GM12865 (cell line): ENCODE results near the gene LYZL2.
"Not testable (repeated sequence)": the region's sequence is repeated elsewhere in the genome, so short reads cannot be mapped to it uniquely, and the experiment has no call there.

ENCODE experiments used
- DNase-seq: peaks from one replicate; pipeline ENCODE4 v3.0.0; 2010; ENCODE audit warnings: low read depth
- H3K4me3 ChIP-seq: 2 replicates; pipeline ENCODE4 v1.5.1; 2011; ENCODE audit warnings: mild to moderate bottlenecking, low read depth, low read length, control low read depth
- CTCF ChIP-seq: IDR thresholded peaks from 2 replicates; pipeline ENCODE4 v1.5.1; 2011; ENCODE audit warnings: low read length, control low read depth, low read depth, inconsistent platforms; ENCODE audit not compliant: insufficient read depth; ENCODE audit errors: missing control alignments

Gene LYZL2

GRCh38 chr10:30639946-30640786 is 10.6 kb upstream of the LYZL2 start:
- DNase-seq: peak; percentile 68
- H3K4me3 ChIP-seq: no peak overlapping the region
- peak; percentile 81 for TF ChIP-seq CTCF

GRCh38 chr10:30637881-30638467 is 8.4 kb upstream of the LYZL2 start:
- no peak for TF ChIP-seq CTCF
- DNase-seq: no peak
- no peak overlapping the region for H3K4me3 ChIP-seq

- TF ChIP-seq CTCF: no peak
- DNase-seq: no peak
- no peak overlapping the region for H3K4me3 ChIP-seq
Observed at GRCh38 chr10:30631188-30631587, 1.6 kb upstream of the LYZL2 start.

- TF ChIP-seq CTCF: no peak
- no peak overlapping the region for H3K4me3 ChIP-seq
- DNase-seq: no peak
Observed at GRCh38 chr10:30630571-30630970, 1.0 kb upstream of the LYZL2 start.

- not testable (repeated sequence) for DNase-seq
Observed at GRCh38 chr10:30628576-30628975, 977 bp downstream of the LYZL2 start.

GRCh38 chr10:30626837-30627236 is 2.7 kb downstream of the LYZL2 start:
- not testable (repeated sequence) for H3K4me3 ChIP-seq, DNase-seq

More at GRCh38 chr10:30628576-30628975, 977 bp downstream of the LYZL2 start:
- not testable (repeated sequence) for H3K4me3 ChIP-seq

- not testable (repeated sequence) for H3K4me3 ChIP-seq, DNase-seq
Observed at GRCh38 chr10:30626196-30626595, 3.4 kb downstream of the LYZL2 start.

GRCh38 chr10:30625080-30625479 is 4.5 kb downstream of the LYZL2 start:
- H3K4me3 ChIP-seq: no peak overlapping the region
- DNase-seq: no peak
- no peak for TF ChIP-seq CTCF
